ENCODE measurements around the gene GNAS. TPM values are rescaled to one million over a fixed set of nuclear protein-coding genes. Genes with fewer than 3 reads are reported as not detected.

Gene GNAS
- total RNA-seq, 2 donors from 2014 or later, result 462 to 623 TPM

DNA sequence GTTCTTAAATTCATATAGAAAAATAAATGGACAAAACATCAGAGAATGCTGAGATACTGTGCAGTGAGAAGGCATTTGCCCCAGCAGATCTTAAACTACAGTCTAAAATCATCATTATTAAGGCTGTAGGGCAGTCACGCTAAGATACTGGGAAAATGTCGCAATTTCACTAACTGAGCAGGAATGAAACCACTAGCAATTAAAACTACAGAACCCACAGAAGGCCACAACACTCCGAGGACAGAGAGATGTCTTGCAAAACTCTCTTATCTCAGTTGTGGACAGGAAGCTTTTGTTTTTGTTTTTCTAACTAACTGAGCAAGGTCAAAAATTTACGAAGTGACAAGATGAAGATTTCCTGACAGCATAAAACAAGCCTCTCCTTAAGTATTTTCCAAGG, 20.1 kb upstream of the GNAS start:
- intact Hi-C loops (cut with DNase I), result no loop called here
- Histone ChIP-seq H3K9me3 (no peaks in the 10 kb centered on the region), H3K4me3 (no peak overlapping the region), H3K27me3 (no peaks in the 10 kb centered on the region), H3K36me3 (replicated peaks in 1 of 2; ENCODE audit: insufficient read depth in 1 of 2, low read depth in 2 of 2) (no peaks in the 10 kb centered on the region), H3K4me1 (no peaks in the 10 kb centered on the region), H3K27ac (no peak overlapping the region)
- DNase-seq (no peak), ATAC-seq (no peak)
- no peak for TF ChIP-seq POLR2A (IDR thresholded peaks at IDR 0.05)
- TF ChIP-seq, protein P1, sequence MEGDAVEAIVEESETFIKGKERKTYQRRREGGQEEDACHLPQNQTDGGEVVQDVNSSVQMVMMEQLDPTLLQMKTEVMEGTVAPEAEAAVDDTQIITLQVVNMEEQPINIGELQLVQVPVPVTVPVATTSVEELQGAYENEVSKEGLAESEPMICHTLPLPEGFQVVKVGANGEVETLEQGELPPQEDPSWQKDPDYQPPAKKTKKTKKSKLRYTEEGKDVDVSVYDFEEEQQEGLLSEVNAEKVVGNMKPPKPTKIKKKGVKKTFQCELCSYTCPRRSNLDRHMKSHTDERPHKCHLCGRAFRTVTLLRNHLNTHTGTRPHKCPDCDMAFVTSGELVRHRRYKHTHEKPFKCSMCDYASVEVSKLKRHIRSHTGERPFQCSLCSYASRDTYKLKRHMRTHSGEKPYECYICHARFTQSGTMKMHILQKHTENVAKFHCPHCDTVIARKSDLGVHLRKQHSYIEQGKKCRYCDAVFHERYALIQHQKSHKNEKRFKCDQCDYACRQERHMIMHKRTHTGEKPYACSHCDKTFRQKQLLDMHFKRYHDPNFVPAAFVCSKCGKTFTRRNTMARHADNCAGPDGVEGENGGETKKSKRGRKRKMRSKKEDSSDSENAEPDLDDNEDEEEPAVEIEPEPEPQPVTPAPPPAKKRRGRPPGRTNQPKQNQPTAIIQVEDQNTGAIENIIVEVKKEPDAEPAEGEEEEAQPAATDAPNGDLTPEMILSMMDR (IDR thresholded peaks at IDR 0.05), result no peak
- WGBS, 2 donors, result 65 to 81% methylated on average over 4 of the region's 4 CpGs

DNA sequence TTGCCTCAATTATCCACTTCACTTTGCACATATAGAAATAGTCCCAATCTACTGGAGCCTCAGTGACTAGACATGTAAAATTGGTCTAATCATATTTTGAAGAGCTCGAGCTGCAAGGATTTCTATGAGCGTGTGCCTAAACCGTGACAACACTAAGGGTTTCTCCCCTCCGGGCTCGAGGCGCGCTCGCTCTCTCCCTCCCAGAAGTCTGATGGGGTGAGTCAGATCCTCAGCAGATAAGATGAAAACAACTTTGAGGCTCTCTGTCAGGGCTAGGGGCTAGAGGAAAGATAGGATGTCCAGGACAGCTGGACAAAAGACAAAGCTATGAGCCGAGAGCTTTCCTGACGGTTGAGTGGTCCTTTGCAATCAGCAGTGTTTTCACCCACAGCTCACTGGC, 18.6 kb upstream of the GNAS start:
- H3K4me3 ChIP-seq, result no peak overlapping the region
- intact Hi-C loops (cut with DNase I), result no loop called here
- 64 to 84% methylated on average over 10 of the region's 10 CpGs for WGBS, 2 donors
- H3K27ac ChIP-seq, result no peak overlapping the region
- ATAC-seq (no peak), DNase-seq (no peak)
- TF ChIP-seq, protein P1 (IDR thresholded peaks at IDR 0.05), result no peak
- no peak for TF ChIP-seq POLR2A (IDR thresholded peaks at IDR 0.05)
- no peaks in the 10 kb centered on the region for H3K4me1 ChIP-seq
- H3K9me3 ChIP-seq, result no peaks in the 10 kb centered on the region
- H3K27me3 ChIP-seq, result no peaks in the 10 kb centered on the region
- no peaks in the 10 kb centered on the region for H3K36me3 ChIP-seq (replicated peaks in 1 of 2; ENCODE audit: insufficient read depth in 1 of 2, low read depth in 2 of 2)

DNA sequence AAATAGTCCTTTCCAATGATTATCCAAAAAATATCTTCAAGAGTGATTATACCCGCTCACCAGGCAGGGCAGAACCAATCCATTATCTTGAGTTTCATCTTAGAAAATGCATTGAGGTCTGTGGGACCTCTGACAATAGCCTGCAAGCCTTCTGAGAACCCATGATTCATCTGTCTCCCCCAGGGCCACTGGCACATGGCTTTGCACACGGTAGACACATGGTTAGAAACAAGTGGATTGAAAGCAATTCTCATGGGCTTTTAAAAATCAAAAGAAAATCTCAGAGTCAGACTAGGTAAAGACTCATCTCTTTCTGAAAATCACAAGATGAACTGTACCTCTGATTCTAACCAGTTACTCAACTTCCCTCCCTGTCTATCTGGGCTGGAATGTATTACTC, 17.3 kb upstream of the GNAS start:
- DNase-seq (no peak), ATAC-seq (no peak)
- no peak overlapping the region for H3K27ac ChIP-seq
- H3K36me3 ChIP-seq (replicated peaks in 1 of 2; ENCODE audit: insufficient read depth in 1 of 2, low read depth in 2 of 2), result no peaks in the 10 kb centered on the region
- no peak for TF ChIP-seq POLR2A (IDR thresholded peaks at IDR 0.05)
- TF ChIP-seq, protein P1 (IDR thresholded peaks at IDR 0.05), result no peak
- intact Hi-C loops (cut with DNase I), result no loop called here
- H3K4me3 ChIP-seq, result no peak overlapping the region
- H3K27me3 ChIP-seq, result no peaks in the 10 kb centered on the region
- peaks cover 8% of the 10 kb centered on the region for H3K4me1 ChIP-seq
- 71 to 75% methylated on average over 2 of the region's 2 CpGs for WGBS, 2 donors
- H3K9me3 ChIP-seq, result no peaks in the 10 kb centered on the region

DNA sequence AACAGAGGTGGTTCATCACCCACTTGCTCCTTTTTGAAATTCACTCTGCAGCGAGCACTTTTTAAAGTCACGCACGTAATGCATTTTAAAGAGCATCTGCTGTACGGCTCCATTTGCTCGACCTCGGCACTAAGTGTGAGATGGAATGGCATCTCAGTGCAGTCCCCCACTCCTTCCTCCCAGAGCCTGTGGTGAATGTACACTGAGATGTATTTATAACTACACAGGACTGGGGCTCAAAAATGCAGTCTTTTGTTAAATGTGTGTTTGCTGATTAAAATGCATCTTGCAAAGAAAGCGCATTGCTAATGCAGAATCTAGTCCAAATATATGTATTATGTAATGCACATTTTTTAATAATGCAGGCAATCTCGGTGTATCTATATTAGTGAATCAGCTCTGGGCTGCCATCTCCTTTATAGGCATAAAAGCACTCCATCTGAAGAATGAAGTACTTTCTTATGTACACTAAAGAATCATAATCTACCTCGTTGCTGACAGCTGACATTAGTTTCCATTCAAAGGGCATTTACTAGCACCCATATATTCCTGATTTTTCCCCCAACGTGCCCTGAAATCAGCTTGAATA, 15.8 kb upstream of the GNAS start:
- TF ChIP-seq POLR2A (IDR thresholded peaks at IDR 0.05), result no peak
- TF ChIP-seq, protein P1 (IDR thresholded peaks at IDR 0.05), result no peak
- H3K4me1 ChIP-seq, result peaks cover 8% of the 10 kb centered on the region
- H3K4me3 ChIP-seq, result no peak overlapping the region
- DNase-seq (no peak), ATAC-seq (no peak)
- no peaks in the 10 kb centered on the region for H3K9me3 ChIP-seq
- H3K36me3 ChIP-seq (replicated peaks in 1 of 2; ENCODE audit: insufficient read depth in 1 of 2, low read depth in 2 of 2), result no peaks in the 10 kb centered on the region
- intact Hi-C loops (cut with DNase I), result no loop called here
- WGBS, 2 donors, result 66 to 86% methylated on average over 10 of the region's 10 CpGs
- H3K27ac ChIP-seq, result no peak overlapping the region
- H3K27me3 ChIP-seq, result no peaks in the 10 kb centered on the region

DNA sequence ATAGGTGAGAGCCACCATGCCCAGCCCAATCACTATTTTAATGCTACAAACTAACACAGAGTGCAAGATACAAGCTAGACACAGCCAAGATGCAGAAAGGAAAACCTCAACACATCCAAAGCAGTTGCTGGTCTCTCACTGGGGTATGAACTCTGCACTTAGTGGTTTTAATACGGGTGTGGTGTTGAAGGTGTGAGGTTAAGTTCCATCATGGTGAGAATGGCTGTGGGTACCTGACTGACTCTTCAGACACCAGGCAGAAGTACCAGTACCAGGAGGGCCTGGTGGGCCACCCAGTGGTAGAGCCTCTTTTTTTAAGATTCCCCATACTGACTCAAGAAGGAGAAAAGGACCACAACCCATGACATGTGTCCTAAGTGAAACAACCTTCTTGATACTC, 14.8 kb upstream of the GNAS start:
- Histone ChIP-seq H3K27ac (no peak overlapping the region), H3K27me3 (no peaks in the 10 kb centered on the region), H3K9me3 (no peaks in the 10 kb centered on the region), H3K36me3 (replicated peaks in 1 of 2; ENCODE audit: insufficient read depth in 1 of 2, low read depth in 2 of 2) (no peaks in the 10 kb centered on the region), H3K4me1 (peaks cover 8% of the 10 kb centered on the region), H3K4me3 (no peak overlapping the region)
- WGBS, 2 donors, result 73 to 88% methylated on average over 1 of the region's 1 CpG
- no peak for ATAC-seq
- TF ChIP-seq, protein P1 (IDR thresholded peaks at IDR 0.05), result no peak
- no peak for TF ChIP-seq POLR2A (IDR thresholded peaks at IDR 0.05)
- DNase-seq, result no peak
- intact Hi-C loops (cut with DNase I), result no loop called here
